Measurements from ENCODE around the gene NT5DC1.
A peak's percentile ranks its signal among the peaks of the same experiment; 100 is the strongest.

NT5DC1 gene

GRCh38 chr6:116145803-116146675 is 45.4 kb downstream of the NT5DC1 start:
- DNase-seq: no peak

GRCh38 chr6:116152620-116153019 is 52.0 kb downstream of the NT5DC1 start:
- no peak for DNase-seq

GRCh38 chr6:116154887-116155286 is 54.2 kb downstream of the NT5DC1 start:
- DNase-seq: no peak

- no peak for DNase-seq
Observed at GRCh38 chr6:116156405-116157326, 56.0 kb downstream of the NT5DC1 start.

- DNase-seq: no peak
Observed at GRCh38 chr6:116157391-116157790, 56.7 kb downstream of the NT5DC1 start.

GRCh38 chr6:116158641-116159040 is 58.0 kb downstream of the NT5DC1 start:
- no peak for DNase-seq

- no peak for DNase-seq
Observed at GRCh38 chr6:116159782-116160524, 59.3 kb downstream of the NT5DC1 start.

GRCh38 chr6:116165596-116165995 is 64.9 kb downstream of the NT5DC1 start:
- DNase-seq: no peak

GRCh38 chr6:116166369-116166768 is 65.7 kb downstream of the NT5DC1 start:
- DNase-seq: no peak

GRCh38 chr6:116168148-116168547 is 67.5 kb downstream of the NT5DC1 start:
- no peak for DNase-seq

- DNase-seq: no peak
Observed at GRCh38 chr6:116169880-116170279, 69.2 kb downstream of the NT5DC1 start.

- DNase-seq: no peak
Observed at GRCh38 chr6:116170358-116171057, 69.9 kb downstream of the NT5DC1 start.

- DNase-seq: no peak
Observed at GRCh38 chr6:116173928-116174327, 73.3 kb downstream of the NT5DC1 start.

- DNase-seq: no peak
Observed at GRCh38 chr6:116175344-116175743, 74.7 kb downstream of the NT5DC1 start.

GRCh38 chr6:116176596-116176995 is 75.9 kb downstream of the NT5DC1 start:
- DNase-seq: no peak

GRCh38 chr6:116180375-116180774 is 79.7 kb downstream of the NT5DC1 start:
- no peak for DNase-seq

GRCh38 chr6:116189472-116189871 is 88.8 kb downstream of the NT5DC1 start:
- no peak for DNase-seq

- DNase-seq: no peak
Observed at GRCh38 chr6:116190550-116190949, 89.9 kb downstream of the NT5DC1 start.

GRCh38 chr6:116191881-116192280 is 91.2 kb downstream of the NT5DC1 start:
- no peak for DNase-seq

- no peak for DNase-seq
Observed at GRCh38 chr6:116192786-116193185, 92.1 kb downstream of the NT5DC1 start.

GRCh38 chr6:116196841-116197240 is 96.2 kb downstream of the NT5DC1 start:
- no peak for DNase-seq

GRCh38 chr6:116200619-116201249 is 100.1 kb downstream of the NT5DC1 start:
- DNase-seq: peak; percentile 51

Data from NCI-H2171 (cell line).